Measurements from ENCODE around the gene TXNIP.
"Not testable (repeated sequence)": the region's sequence is repeated elsewhere in the genome, so short reads cannot be mapped to it uniquely, and the experiment has no call there.

Gene TXNIP, protein sequence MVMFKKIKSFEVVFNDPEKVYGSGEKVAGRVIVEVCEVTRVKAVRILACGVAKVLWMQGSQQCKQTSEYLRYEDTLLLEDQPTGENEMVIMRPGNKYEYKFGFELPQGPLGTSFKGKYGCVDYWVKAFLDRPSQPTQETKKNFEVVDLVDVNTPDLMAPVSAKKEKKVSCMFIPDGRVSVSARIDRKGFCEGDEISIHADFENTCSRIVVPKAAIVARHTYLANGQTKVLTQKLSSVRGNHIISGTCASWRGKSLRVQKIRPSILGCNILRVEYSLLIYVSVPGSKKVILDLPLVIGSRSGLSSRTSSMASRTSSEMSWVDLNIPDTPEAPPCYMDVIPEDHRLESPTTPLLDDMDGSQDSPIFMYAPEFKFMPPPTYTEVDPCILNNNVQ

GRCh38 chr1:145996433-145997015 is at the start of gene TXNIP:
TSS of gene TXNIP (minus strand) at chr1:145996579. CDS start at chr1:145996266, 313 bp downstream.
- DNase-seq: peak; percentile 88

DNA sequence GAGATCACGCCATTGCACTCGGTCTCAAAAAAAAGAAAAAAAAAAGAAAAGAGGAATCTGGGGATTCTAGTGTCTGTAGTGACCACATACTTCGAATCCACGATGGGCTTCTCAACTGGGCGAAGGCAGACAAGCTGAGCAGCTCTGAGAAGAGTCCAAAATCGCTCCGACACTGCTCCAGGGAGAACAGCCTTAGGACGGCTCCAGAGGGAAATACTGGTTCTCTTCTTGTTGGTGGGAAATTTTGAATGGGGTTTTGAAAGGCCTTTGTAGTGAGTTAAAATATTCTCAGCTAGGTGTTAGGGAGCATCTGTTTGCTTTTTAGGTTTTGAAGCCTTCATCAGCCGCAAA is 43.4 kb upstream of the TXNIP start:
- no peak for DNase-seq

GRCh38 chr1:146036965-146037646 is 40.7 kb upstream of the TXNIP start:
- peak; percentile 49 for DNase-seq

GRCh38 chr1:146036241-146036964 is 40.0 kb upstream of the TXNIP start:
- no peak for DNase-seq

- DNase-seq: no peak
These were observed 38.7 kb upstream of the TXNIP start for GRCh38 chr1:146035048-146035423.

DNA sequence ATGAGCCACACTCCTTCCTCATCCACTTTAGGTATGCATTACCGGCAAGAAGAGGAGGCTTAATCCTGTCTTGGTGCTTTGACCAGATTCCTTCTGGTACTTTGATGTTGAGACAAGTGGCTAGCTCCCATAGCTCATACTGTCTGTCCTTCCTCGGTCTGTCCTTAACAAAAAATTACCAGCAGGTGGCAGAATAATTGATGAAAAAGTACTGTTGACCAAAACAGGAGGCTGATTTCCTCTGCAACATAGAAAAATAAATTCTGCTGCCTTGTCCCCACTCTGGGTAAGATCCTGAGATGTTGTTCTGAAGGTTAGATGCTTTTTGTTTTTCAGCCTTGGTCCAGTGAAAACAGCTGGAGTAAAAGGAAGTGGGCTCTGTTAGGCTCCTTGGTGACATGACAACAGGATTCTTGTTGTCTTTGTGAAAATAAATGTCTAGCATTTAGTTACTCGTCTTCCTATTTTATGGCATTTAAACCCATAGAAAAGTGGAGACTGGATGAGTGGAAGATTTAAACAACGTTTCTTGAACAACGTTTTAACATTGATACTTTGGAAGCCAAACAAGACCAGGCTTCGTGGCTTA is 36.3 kb upstream of the TXNIP start:
- no peak for DNase-seq

DNA sequence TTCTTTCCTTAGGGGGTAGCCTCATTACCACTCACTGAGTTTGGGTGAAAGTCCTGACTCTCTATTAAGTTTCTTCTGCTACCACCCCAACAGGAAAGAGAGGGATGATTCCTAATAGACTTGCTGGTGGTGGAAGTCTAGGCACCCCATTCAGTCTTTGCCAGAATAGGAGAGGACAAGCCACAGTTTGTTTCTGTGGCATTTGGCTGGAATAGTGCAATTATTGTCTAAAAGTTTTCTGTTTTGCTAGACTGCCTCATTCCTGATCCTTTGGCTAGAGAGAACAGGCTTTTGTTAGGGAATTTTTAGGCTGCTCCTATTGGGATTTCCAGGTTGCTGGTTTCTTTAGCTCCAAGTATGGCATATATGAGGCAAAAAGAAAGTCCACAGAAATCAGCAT is 35.1 kb upstream of the TXNIP start:
- DNase-seq: no peak

- no peak for DNase-seq
These were observed 32.7 kb upstream of the TXNIP start for GRCh38 chr1:146029117-146029516.

- not testable (repeated sequence) for DNase-seq
These were observed 30.3 kb upstream of the TXNIP start for GRCh38 chr1:146026650-146027049.

DNA sequence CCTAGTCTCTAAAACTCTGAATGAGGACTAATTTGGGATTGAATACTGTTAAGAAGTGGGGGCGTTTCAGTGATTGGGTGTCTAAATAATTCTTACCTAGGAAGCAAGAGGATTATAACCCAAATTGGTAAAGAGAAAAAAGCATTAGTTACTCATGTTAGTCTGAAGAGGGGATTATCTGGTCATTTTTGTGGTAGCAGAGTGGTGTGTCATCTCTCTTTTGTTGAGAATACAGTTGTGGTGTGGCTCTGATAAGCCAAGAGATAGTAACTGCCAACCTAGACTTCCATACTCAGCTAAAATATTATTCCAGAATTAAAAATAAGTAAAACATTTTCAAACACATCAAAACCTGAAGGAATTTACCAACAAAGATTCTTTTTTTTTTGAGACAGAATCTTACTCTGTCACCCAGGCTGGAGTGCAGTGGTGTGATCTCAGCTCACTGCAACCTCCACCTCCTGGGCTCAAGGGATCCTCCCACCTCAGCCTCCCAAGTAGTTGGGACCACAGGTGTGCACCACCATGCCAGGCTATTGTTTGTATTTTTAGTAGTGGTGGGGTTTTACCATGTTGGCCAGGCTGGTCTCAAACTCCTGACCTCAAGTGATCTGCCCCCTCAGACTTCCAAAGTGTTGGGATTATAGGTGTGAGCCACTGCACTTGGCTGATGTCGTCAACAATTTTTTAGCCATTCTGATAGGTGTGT is 29.6 kb upstream of the TXNIP start:
- not testable (repeated sequence) for DNase-seq

- no peak for DNase-seq
These were observed 26.2 kb upstream of the TXNIP start for GRCh38 chr1:146022403-146023127.

- no peak for DNase-seq
These were observed 25.4 kb upstream of the TXNIP start, which contains the start of gene HJV for GRCh38 chr1:146021622-146022402. TSS of gene HJV (minus strand) at chr1:146021735. CDS start at chr1:146020231, 1,504 bp downstream.

GRCh38 chr1:146021050-146021445 is 24.7 kb upstream of the TXNIP start:
- DNase-seq: no peak

GRCh38 chr1:146020058-146021049 is 24.0 kb upstream of the TXNIP start:
- DNase-seq: no peak

DNA sequence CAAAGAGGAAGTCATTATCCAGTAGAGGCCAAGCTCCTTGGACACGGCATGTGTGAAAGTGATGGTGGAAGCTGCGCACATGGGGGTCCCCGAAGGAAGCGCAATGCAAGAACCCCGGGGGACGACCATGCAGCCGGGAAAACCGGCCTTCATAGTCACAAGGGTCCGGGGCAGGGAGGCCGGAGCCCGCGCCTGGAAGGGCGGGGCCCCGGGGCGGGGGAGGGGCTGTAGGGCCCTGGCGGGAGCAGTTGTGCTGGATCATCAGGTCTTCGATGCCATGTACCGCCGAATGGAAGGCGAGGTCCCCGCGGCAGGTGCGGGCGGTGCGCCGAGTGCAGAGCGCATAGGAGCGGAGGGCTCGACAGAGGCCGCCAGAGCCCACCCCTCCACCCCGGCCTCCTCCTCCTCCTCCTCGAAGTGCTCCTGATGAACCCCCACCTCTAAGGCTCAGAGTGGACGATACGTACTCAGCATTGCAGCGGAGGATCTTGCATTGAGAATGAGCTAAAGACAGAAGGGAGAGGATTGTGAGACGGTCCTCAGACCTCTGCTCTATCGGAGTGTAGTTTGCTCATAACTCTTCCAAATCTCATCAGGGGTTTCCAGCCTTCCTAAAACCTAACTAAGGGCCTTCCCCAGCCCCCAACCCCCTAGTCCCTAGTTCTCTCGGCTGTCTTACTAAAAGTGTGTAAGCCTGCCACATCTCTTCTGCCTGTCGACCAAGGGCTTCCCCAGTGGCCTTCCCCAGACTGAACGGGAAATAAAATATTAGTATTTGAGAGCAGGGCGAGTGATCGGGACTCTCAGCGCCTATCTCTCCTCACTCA is 23.1 kb upstream of the TXNIP start:
- DNase-seq: no peak

DNA sequence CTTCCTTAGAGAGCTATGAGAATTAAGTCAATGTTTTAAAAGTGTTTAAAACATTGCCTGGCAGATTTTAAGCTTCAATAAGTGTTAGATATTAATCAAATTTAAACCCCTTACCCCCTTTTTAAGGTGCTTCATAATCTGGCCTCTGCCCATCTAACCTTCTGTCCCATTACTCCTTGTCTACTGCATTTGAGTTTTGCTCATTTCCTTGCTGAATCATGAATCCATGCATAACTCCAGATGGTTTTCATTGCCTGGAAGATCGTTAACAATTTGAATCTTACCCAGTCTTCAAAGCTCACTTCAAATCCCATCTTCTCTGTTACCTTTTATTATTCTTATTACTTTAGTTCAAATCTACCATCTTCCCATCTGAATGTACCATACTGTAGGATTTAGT is 20.5 kb upstream of the TXNIP start:
- DNase-seq: no peak

DNA sequence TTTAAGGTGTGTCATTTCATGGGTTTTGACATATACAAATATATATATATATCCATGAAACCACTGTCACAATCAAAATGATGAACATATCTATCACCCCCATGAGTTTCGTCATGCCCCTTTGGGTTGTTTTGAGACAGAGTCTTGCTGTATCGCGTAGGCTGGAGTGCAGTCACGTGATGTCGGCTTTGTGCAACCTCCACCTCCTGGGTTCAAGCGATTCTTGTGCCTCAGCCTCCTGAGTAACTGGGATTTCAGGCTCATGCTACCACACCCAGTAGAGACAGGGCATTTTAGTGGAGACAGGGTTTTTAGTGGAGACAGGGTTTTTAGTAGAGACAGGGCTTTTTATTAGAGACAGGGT is 17.2 kb upstream of the TXNIP start:
- no peak for DNase-seq

GRCh38 chr1:146012703-146013558 is 16.6 kb upstream of the TXNIP start:
- no peak for DNase-seq
